ENCODE measurements around the gene F2RL2.

Gene F2RL2, protein sequence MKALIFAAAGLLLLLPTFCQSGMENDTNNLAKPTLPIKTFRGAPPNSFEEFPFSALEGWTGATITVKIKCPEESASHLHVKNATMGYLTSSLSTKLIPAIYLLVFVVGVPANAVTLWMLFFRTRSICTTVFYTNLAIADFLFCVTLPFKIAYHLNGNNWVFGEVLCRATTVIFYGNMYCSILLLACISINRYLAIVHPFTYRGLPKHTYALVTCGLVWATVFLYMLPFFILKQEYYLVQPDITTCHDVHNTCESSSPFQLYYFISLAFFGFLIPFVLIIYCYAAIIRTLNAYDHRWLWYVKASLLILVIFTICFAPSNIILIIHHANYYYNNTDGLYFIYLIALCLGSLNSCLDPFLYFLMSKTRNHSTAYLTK

DNA sequence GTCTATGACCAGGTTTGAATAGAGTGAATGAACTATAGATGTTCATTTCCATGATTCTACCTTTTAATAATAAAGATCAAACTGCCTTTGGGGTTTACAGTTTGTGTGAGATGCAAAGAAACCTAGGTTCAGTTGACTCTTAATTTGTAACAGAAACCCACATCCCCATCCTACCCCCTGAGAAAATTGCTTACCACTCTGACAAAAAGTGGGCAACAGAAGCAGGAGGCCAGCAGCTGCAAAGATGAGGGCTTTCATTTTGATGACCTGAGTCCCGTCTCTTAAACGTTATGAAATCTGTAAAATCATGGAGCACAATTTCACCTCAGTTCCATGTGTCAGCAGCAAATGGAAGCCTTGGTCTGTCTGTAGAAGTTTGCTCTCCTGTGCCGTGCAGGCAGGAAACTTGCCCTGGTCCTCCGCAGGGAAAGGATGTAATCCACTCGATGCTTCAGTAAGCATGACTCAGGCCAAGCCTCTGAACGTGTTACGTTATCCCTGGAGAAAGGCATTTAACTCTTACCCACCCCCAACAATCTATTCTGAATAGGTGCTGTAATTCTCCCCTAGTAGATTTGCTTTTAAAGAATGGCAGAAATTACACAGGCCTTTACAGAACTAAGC, at the start of gene F2RL2:
Gene F2RL2, minus strand, starts transcription at position 431 of the 624 bp plus-strand sequence. Its CDS starts 173 bp downstream, at position 258.
- Histone ChIP-seq H3K9me3 (ENCODE audit: control insufficient read depth, insufficient read depth, low read length) (no peaks in the 10 kb centered on the region), H3K9me2 (replicated peaks; ENCODE audit: control insufficient read depth, low read length) (no peaks in the 10 kb centered on the region), H4K20me1 (ENCODE audit: control insufficient read depth, insufficient read depth, low read depth, low read length) (no peaks in the 10 kb centered on the region), H3K36me3 (ENCODE audit: control insufficient read depth, low read length) (peaks cover 10% of the 10 kb centered on the region), H3K27ac (ENCODE audit: low read depth, low read length) (no peak within 1 kb of the TSS), H3K27me3 (ENCODE audit: control insufficient read depth, low read length) (no peaks in the 10 kb centered on the region), H3F3A (ENCODE audit: control insufficient read depth, insufficient read depth) (no peaks in the 10 kb centered on the region), H3K79me2 (ENCODE audit: control insufficient read depth, low read length) (no peaks in the 10 kb centered on the region), H3K4me3 (ENCODE audit: low read length) (no peak within 1 kb of the TSS), H3K4me2 (ENCODE audit: low read length) (no peak within 1 kb of the TSS), H3K4me1 (ENCODE audit: control insufficient read depth, low read length) (peaks cover 6% of the 10 kb centered on the region)
- TF ChIP-seq, protein P1, sequence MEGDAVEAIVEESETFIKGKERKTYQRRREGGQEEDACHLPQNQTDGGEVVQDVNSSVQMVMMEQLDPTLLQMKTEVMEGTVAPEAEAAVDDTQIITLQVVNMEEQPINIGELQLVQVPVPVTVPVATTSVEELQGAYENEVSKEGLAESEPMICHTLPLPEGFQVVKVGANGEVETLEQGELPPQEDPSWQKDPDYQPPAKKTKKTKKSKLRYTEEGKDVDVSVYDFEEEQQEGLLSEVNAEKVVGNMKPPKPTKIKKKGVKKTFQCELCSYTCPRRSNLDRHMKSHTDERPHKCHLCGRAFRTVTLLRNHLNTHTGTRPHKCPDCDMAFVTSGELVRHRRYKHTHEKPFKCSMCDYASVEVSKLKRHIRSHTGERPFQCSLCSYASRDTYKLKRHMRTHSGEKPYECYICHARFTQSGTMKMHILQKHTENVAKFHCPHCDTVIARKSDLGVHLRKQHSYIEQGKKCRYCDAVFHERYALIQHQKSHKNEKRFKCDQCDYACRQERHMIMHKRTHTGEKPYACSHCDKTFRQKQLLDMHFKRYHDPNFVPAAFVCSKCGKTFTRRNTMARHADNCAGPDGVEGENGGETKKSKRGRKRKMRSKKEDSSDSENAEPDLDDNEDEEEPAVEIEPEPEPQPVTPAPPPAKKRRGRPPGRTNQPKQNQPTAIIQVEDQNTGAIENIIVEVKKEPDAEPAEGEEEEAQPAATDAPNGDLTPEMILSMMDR (IDR thresholded peaks at IDR 0.05; ENCODE audit: low read depth, low read length, poor library complexity, severe bottlenecking): no peak
- TF ChIP-seq EZH2phosphoT487 (IDR thresholded peaks at IDR 0.05; ENCODE audit: borderline replicate concordance, low read length): no peak

DNA sequence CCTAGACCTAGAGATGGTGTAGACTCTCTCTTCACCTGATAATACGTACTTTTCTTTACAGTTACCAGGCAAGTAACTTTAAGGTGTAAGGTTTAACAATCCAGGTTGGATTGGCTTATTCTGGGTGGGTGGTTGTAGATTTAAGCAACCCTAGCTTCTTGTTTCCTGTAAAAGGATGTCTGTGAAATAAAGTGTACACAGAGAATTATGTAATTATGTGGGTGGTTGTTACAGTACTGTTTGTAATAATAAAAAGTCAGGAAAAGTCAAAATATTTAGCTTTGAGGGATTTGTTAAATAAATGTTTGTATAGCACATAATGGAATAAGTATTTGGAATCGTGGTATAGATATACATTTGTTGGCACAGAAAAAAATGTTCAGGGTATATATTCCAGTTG, 49.0 kb upstream of the F2RL2 start:
- peaks cover 37% of the 10 kb centered on the region for H3K36me3 ChIP-seq (ENCODE audit: control insufficient read depth, low read length)
- H3K4me1 ChIP-seq (ENCODE audit: control insufficient read depth, low read length): no peaks in the 10 kb centered on the region
- H3K27me3 ChIP-seq (ENCODE audit: control insufficient read depth, low read length): no peaks in the 10 kb centered on the region
- no peak overlapping the region for H3K27ac ChIP-seq (ENCODE audit: low read depth, low read length)
- H3F3A ChIP-seq (ENCODE audit: control insufficient read depth, insufficient read depth): no peaks in the 10 kb centered on the region
- TF ChIP-seq, protein P1 (IDR thresholded peaks at IDR 0.05; ENCODE audit: low read depth, low read length, poor library complexity, severe bottlenecking): no peak
- TF ChIP-seq EZH2phosphoT487 (IDR thresholded peaks at IDR 0.05; ENCODE audit: borderline replicate concordance, low read length): no peak
- H3K9me2 ChIP-seq (replicated peaks; ENCODE audit: control insufficient read depth, low read length): no peaks in the 10 kb centered on the region
- no peaks in the 10 kb centered on the region for H3K9me3 ChIP-seq (ENCODE audit: control insufficient read depth, insufficient read depth, low read length)
- no peak overlapping the region for H3K4me3 ChIP-seq (ENCODE audit: low read length)
- no peaks in the 10 kb centered on the region for H4K20me1 ChIP-seq (ENCODE audit: control insufficient read depth, insufficient read depth, low read depth, low read length)
- H3K4me2 ChIP-seq (ENCODE audit: low read length): no peak overlapping the region
- H3K79me2 ChIP-seq (ENCODE audit: control insufficient read depth, low read length): no peaks in the 10 kb centered on the region

DNA sequence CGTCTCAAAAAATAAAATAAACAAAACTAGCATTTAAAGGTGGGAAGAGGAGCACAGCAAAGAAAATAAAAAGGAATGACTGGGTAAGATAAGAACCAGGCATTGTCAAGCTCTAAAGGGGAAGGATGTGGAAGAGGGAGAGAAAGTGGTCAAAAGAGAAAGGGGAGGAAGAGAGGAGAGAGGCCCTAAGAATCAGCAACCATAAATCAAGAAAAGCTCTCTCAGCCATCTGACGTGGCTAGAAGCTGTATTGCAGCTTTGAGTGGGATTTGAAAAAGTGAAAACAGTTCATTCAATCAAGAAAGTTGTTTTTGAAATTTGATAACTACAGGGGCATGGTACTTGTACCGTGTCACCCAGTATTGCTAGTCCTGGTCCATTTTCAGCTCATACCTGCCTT, 47.3 kb upstream of the F2RL2 start:
- H3K4me2 ChIP-seq (ENCODE audit: low read length): no peak overlapping the region
- no peak overlapping the region for H3K4me3 ChIP-seq (ENCODE audit: low read length)
- no peaks in the 10 kb centered on the region for H3K9me3 ChIP-seq (ENCODE audit: control insufficient read depth, insufficient read depth, low read length)

More for the DNA sequence above, 47.3 kb upstream of the F2RL2 start:
- TF ChIP-seq, protein P1 (IDR thresholded peaks at IDR 0.05; ENCODE audit: low read depth, low read length, poor library complexity, severe bottlenecking): no peak
- no peak for TF ChIP-seq EZH2phosphoT487 (IDR thresholded peaks at IDR 0.05; ENCODE audit: borderline replicate concordance, low read length)
- no peak overlapping the region for H3K27ac ChIP-seq (ENCODE audit: low read depth, low read length)
- no peaks in the 10 kb centered on the region for H3K9me2 ChIP-seq (replicated peaks; ENCODE audit: control insufficient read depth, low read length)
- no peaks in the 10 kb centered on the region for H4K20me1 ChIP-seq (ENCODE audit: control insufficient read depth, insufficient read depth, low read depth, low read length)
- H3K79me2 ChIP-seq (ENCODE audit: control insufficient read depth, low read length): no peaks in the 10 kb centered on the region
- H3K4me1 ChIP-seq (ENCODE audit: control insufficient read depth, low read length): no peaks in the 10 kb centered on the region
- no peaks in the 10 kb centered on the region for H3K27me3 ChIP-seq (ENCODE audit: control insufficient read depth, low read length)
- peaks cover 37% of the 10 kb centered on the region for H3K36me3 ChIP-seq (ENCODE audit: control insufficient read depth, low read length)
- H3F3A ChIP-seq (ENCODE audit: control insufficient read depth, insufficient read depth): no peaks in the 10 kb centered on the region
